ENCODE results near the gene ARCN1. TPM values are rescaled to one million over a fixed set of nuclear protein-coding genes. Genes with fewer than 3 reads are reported as not detected.

The ARCN1 gene
- total and polyA plus RNA-seq, 3 experiments from 2014 or later = 148 to 154 (median 149) TPM

GRCh38 chr11:118621071-118621783 lies 49.0 kb downstream of the ARCN1 start:
- Mint-ChIP-seq H3K4me1 (peaks cover 8 to 14% (median 13%) of the 10 kb centered on the region in 3 donors), H3K27ac (peak overlapping the region in 2 of 8 donors; percentile 32 to 83), H3K36me3 (peaks cover 0 to 3% (median 2%) of the 10 kb centered on the region in 3 donors), H3K27me3 (peaks cover 11 to 18% of the 10 kb centered on the region in 2 donors), H3K9me3 (no peaks in the 10 kb centered on the region), H3K4me3 (peak overlapping the region in 6 of 7 donors; percentile 26 to 84 (median 68))
- Histone ChIP-seq H3K9me3 (ENCODE audit: low read length) (no peaks in the 10 kb centered on the region), H3K27me3 (ENCODE audit: insufficient read depth, low read length, poor library complexity, severe bottlenecking) (peaks cover 5% of the 10 kb centered on the region), H3K27ac (ENCODE audit: low read depth, low read length) (peak overlapping the region; percentile 33), H3K4me3 (ENCODE audit: low read length) (no peak overlapping the region), H3K36me3 (ENCODE audit: insufficient read depth, low read length) (no peaks in the 10 kb centered on the region), H3K4me1 (ENCODE audit: insufficient read depth, low read length) (peaks cover 8% of the 10 kb centered on the region)
- DNase-seq = peak in 1 of 5 donors; percentile 11
- POLR2A ChIA-PET = interaction anchor here (0.7 kb wide), 1 partner anchor 10 kb away, joined by 3 read pairs; no protein-coding TSS in a partner anchor
- CTCF ChIA-PET = interaction anchor here (1.0 to 2.6 kb wide), 4 partner anchors 9 to 38 kb away, joined by 3 to 7 read pairs (median 5); no protein-coding TSS in a partner anchor

- peaks cover 0 to 1% (median 0%) of the 10 kb centered on the region in 3 donors for H3K36me3 Mint-ChIP-seq
- H3K9me3 ChIP-seq (ENCODE audit: low read length) = no peaks in the 10 kb centered on the region
- DNase-seq = no peak
- peaks cover 8% of the 10 kb centered on the region for H3K4me1 ChIP-seq (ENCODE audit: insufficient read depth, low read length)
- H3K4me3 Mint-ChIP-seq = peak overlapping the region in 5 of 7 donors; percentile 11 to 44 (median 26)
- H3K27ac ChIP-seq (ENCODE audit: low read depth, low read length) = peak overlapping the region; percentile 33
- H3K27me3 ChIP-seq (ENCODE audit: insufficient read depth, low read length, poor library complexity, severe bottlenecking) = peaks cover 5% of the 10 kb centered on the region
- H3K4me3 ChIP-seq (ENCODE audit: low read length) = no peak overlapping the region
- ChIA-PET POLR2A (no interaction called here), CTCF (interaction anchor here (0.6 to 2.6 kb wide), 5 partner anchors 10 to 37 kb away, joined by 3 to 7 read pairs (median 5); no protein-coding TSS in a partner anchor)
- H3K4me1 Mint-ChIP-seq = peaks cover 8 to 14% (median 13%) of the 10 kb centered on the region in 3 donors
- H3K27ac Mint-ChIP-seq = peak overlapping the region in 1 of 8 donors; percentile 68
- H3K27me3 Mint-ChIP-seq = peaks cover 10 to 18% of the 10 kb centered on the region in 2 donors
- no peaks in the 10 kb centered on the region for H3K36me3 ChIP-seq (ENCODE audit: insufficient read depth, low read length)
- H3K9me3 Mint-ChIP-seq = no peaks in the 10 kb centered on the region
Observed at GRCh38 chr11:118621784-118622375, 49.7 kb downstream of the ARCN1 start.

GRCh38 chr11:118622376-118623268 lies 50.4 kb downstream of the ARCN1 start:
- H3K27ac ChIP-seq (ENCODE audit: low read depth, low read length) = no peak overlapping the region
- H3K4me1 ChIP-seq (ENCODE audit: insufficient read depth, low read length) = peaks cover 8% of the 10 kb centered on the region
- no peaks in the 10 kb centered on the region for H3K36me3 ChIP-seq (ENCODE audit: insufficient read depth, low read length)
- no peak for DNase-seq
- H3K9me3 Mint-ChIP-seq = no peaks in the 10 kb centered on the region
- peak overlapping the region in 1 of 7 donors; percentile 73 for H3K4me3 Mint-ChIP-seq
- H3K4me1 Mint-ChIP-seq = peaks cover 8 to 14% (median 13%) of the 10 kb centered on the region in 3 donors
- H3K27me3 Mint-ChIP-seq = peaks cover 10 to 18% of the 10 kb centered on the region in 2 donors
- H3K27me3 ChIP-seq (ENCODE audit: insufficient read depth, low read length, poor library complexity, severe bottlenecking) = peaks cover 5% of the 10 kb centered on the region
- H3K9me3 ChIP-seq (ENCODE audit: low read length) = no peaks in the 10 kb centered on the region
- ChIA-PET POLR2A (no interaction called here), CTCF (interaction anchor here (0.6 to 2.6 kb wide), 4 partner anchors 13 to 36 kb away, joined by 3 to 7 read pairs (median 4); no protein-coding TSS in a partner anchor)
- H3K36me3 Mint-ChIP-seq = no peaks in the 10 kb centered on the region
- no peak overlapping the region for H3K4me3 ChIP-seq (ENCODE audit: low read length)
- H3K27ac Mint-ChIP-seq = peak overlapping the region in 1 of 8 donors; percentile 72

- Histone ChIP-seq H3K4me1 (ENCODE audit: insufficient read depth, low read length) (peaks cover 8% of the 10 kb centered on the region), H3K27ac (ENCODE audit: low read depth, low read length) (no peak overlapping the region), H3K27me3 (ENCODE audit: insufficient read depth, low read length, poor library complexity, severe bottlenecking) (peaks cover 5% of the 10 kb centered on the region), H3K36me3 (ENCODE audit: insufficient read depth, low read length) (no peaks in the 10 kb centered on the region), H3K9me3 (ENCODE audit: low read length) (no peaks in the 10 kb centered on the region), H3K4me3 (ENCODE audit: low read length) (no peak overlapping the region)
- Mint-ChIP-seq H3K27ac (no peak overlapping the region), H3K27me3 (peaks cover 10 to 18% of the 10 kb centered on the region in 2 donors), H3K36me3 (no peaks in the 10 kb centered on the region), H3K4me3 (peak overlapping the region in 1 of 7 donors; percentile 73), H3K4me1 (peaks cover 8 to 14% (median 13%) of the 10 kb centered on the region in 3 donors), H3K9me3 (no peaks in the 10 kb centered on the region)
- DNase-seq = no peak
- CTCF ChIA-PET = interaction anchor here (1.3 kb wide), 1 partner anchor 28 kb away, joined by 3 read pairs; no protein-coding TSS in a partner anchor
- POLR2A ChIA-PET = no interaction called here
Observed at GRCh38 chr11:118623269-118623655, 51.1 kb downstream of the ARCN1 start.

GRCh38 chr11:118625036-118625690 lies 53.0 kb downstream of the ARCN1 start:
- peaks cover 10 to 13% of the 10 kb centered on the region in 2 donors for H3K27me3 Mint-ChIP-seq
- POLR2A ChIA-PET = no interaction called here

GRCh38 chr11:118625976-118626375 lies 53.8 kb downstream of the ARCN1 start:
- H3K9me3 Mint-ChIP-seq = no peaks in the 10 kb centered on the region
- H3K27ac Mint-ChIP-seq = no peak overlapping the region
- H3K4me3 Mint-ChIP-seq = no peak overlapping the region
- no peaks in the 10 kb centered on the region for H3K36me3 Mint-ChIP-seq
- peaks cover 7 to 9% of the 10 kb centered on the region in 2 donors for H3K27me3 Mint-ChIP-seq
- H3K4me1 ChIP-seq (ENCODE audit: insufficient read depth, low read length) = peaks cover 2% of the 10 kb centered on the region
- H3K36me3 ChIP-seq (ENCODE audit: insufficient read depth, low read length) = no peaks in the 10 kb centered on the region
- H3K4me3 ChIP-seq (ENCODE audit: low read length) = no peak overlapping the region
- H3K27me3 ChIP-seq (ENCODE audit: insufficient read depth, low read length, poor library complexity, severe bottlenecking) = peaks cover 1% of the 10 kb centered on the region
- no peak overlapping the region for H3K27ac ChIP-seq (ENCODE audit: low read depth, low read length)
- no peak for DNase-seq
- H3K4me1 Mint-ChIP-seq = peaks cover 3 to 7% (median 7%) of the 10 kb centered on the region in 3 donors
- ChIA-PET CTCF (interaction anchor here (0.5 kb wide), 1 partner anchor 75 kb away, joined by 3 read pairs; no protein-coding TSS in a partner anchor), POLR2A (no interaction called here)
- H3K9me3 ChIP-seq (ENCODE audit: low read length) = no peaks in the 10 kb centered on the region

More at GRCh38 chr11:118625036-118625690, 53.0 kb downstream of the ARCN1 start:
- Mint-ChIP-seq H3K4me1 (peaks cover 5 to 14% (median 13%) of the 10 kb centered on the region in 3 donors), H3K27ac (peak overlapping the region in 1 of 8 donors; percentile 15), H3K9me3 (no peaks in the 10 kb centered on the region), H3K4me3 (no peak overlapping the region), H3K36me3 (no peaks in the 10 kb centered on the region)
- Histone ChIP-seq H3K27ac (ENCODE audit: low read depth, low read length) (no peak overlapping the region), H3K9me3 (ENCODE audit: low read length) (no peaks in the 10 kb centered on the region), H3K4me1 (ENCODE audit: insufficient read depth, low read length) (peaks cover 8% of the 10 kb centered on the region), H3K27me3 (ENCODE audit: insufficient read depth, low read length, poor library complexity, severe bottlenecking) (peaks cover 5% of the 10 kb centered on the region), H3K36me3 (ENCODE audit: insufficient read depth, low read length) (no peaks in the 10 kb centered on the region), H3K4me3 (ENCODE audit: low read length) (no peak overlapping the region)
- no peak for DNase-seq
- CTCF ChIA-PET = interaction anchor here (0.5 kb wide), 1 partner anchor 75 kb away, joined by 3 read pairs; no protein-coding TSS in a partner anchor

GRCh38 chr11:118627566-118627965 lies 55.4 kb downstream of the ARCN1 start:
- Mint-ChIP-seq H3K36me3 (no peaks in the 10 kb centered on the region), H3K27me3 (peaks cover 0 to 4% of the 10 kb centered on the region in 2 donors), H3K4me3 (no peak overlapping the region), H3K4me1 (no peaks in the 10 kb centered on the region), H3K9me3 (no peaks in the 10 kb centered on the region), H3K27ac (no peak overlapping the region)
- ChIA-PET POLR2A (no interaction called here), CTCF (no interaction called here)
- no peaks in the 10 kb centered on the region for H3K36me3 ChIP-seq (ENCODE audit: insufficient read depth, low read length)
- no peak overlapping the region for H3K27ac ChIP-seq (ENCODE audit: low read depth, low read length)
- no peak overlapping the region for H3K4me3 ChIP-seq (ENCODE audit: low read length)
- DNase-seq = no peak
- no peaks in the 10 kb centered on the region for H3K27me3 ChIP-seq (ENCODE audit: insufficient read depth, low read length, poor library complexity, severe bottlenecking)
- no peaks in the 10 kb centered on the region for H3K4me1 ChIP-seq (ENCODE audit: insufficient read depth, low read length)
- no peaks in the 10 kb centered on the region for H3K9me3 ChIP-seq (ENCODE audit: low read length)

Measured in CD8-positive, alpha-beta memory T cell (primary cell).